ENCODE results near the gene OGFOD1.

OGFOD1 gene
- 58.1 to 58.5 reads per million in 2 donors for total RNA-seq

GRCh38 chr16:56450986-56451752, at the start of gene OGFOD1, which contains the start of gene NUDT21:
TSS of gene OGFOD1 (plus strand) at chr16:56451554. CDS start at chr16:56451613, 59 bp downstream.
TSS of gene NUDT21 (minus strand) at chr16:56451332. CDS start at chr16:56451202, 130 bp downstream.
- DNase-seq, result peak; percentile 61

DNA sequence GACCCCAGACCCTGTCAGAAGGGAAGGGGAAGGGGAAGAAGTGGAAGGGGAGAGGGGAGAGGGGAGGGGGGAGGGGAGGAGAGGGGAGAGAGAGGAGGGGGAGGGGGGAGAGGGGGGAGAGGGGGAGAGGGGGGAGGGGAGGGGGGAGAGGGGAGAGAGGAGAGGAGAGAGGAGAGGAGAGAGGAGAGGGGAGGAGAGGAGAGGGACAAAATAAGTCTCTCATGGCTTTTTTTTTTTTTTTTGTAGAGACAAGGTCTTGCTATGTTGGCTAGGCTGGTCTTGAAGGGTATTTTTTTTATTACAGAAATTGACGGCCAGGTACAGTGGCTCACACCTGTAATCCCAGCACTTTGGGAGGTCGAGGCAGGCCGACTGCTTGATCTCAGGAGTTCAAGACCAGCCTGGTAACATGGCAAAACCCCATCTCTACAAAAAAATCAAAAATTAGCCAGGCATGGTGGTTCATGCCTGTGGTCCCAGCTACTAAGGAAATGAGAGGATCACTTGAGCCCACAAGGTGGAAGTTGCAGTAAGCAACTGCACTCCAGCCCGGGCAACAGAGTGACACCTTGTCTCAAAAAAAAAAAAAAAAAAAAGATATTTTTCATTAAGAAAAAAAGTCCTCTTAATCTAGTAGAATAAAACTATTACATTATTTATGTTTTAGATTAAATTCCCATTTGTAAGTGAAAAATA, 45.2 kb upstream of the OGFOD1 start:
- no peak for DNase-seq

GRCh38 chr16:56408379-56409098, 42.8 kb upstream of the OGFOD1 start:
- no peak for DNase-seq

DNA sequence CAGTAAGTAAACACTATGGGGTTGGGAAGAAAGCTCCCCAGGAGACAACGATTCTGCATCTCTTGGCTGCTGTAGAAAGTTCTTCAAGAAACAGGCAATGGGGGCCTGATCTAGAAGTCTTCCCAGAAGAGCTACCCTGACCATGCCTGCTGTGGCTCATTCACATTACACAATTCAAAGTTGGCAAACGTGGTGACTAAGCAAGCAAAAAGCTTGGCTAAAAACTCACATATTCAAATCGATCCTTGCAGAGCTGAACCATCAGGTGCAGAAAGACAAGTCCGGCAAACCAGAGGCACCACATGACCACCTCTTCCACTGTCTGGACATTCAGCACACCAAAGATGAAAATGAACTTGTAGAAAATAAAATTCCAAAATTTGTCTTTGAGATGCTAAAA, 42.2 kb upstream of the OGFOD1 start:
- no peak for DNase-seq

DNA sequence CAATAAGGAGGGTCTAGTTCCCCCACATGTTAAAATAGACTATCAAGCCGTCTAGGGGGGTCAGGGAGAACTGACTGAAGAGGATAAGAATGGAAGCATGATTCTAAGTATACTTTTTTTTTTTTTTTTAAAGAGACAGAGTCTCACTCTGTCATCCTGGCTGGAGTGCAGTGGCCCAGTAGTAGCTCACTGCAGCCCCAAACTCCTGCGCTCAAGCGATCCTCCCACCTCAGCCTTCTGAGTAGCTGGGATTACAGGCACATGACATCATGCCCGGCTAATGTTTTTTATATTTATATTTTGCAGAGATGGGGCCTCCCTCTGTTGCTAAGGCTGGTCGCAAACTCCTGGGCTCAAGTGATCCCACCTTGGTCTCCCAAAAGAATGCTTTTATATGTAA, 40.2 kb upstream of the OGFOD1 start:
- DNase-seq, result no peak

GRCh38 chr16:56411624-56412023, 39.7 kb upstream of the OGFOD1 start:
- no peak for DNase-seq

DNA sequence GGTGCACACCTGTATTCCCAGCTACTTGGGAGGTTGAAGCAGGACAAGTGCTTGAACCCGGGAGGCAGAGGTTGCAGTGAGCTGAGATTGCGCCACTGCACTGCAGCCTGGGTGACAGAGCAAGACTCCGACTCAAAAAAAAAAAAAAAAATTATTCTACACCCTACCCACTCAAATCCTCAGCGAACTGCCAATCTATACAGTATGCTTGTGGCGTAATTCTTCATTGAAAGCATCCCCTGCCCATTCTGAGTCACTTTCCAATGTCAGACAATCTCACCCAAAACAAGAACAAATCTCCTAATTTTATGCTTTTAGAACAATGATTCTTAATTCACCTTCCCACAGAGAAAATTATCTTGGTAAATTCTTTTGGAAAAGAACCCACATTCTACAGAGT, 38.0 kb upstream of the OGFOD1 start:
- no peak for DNase-seq

GRCh38 chr16:56414366-56414765, 37.0 kb upstream of the OGFOD1 start:
- DNase-seq, result no peak

- DNase-seq, result no peak
Observed at GRCh38 chr16:56415875-56416274, 35.5 kb upstream of the OGFOD1 start.

DNA sequence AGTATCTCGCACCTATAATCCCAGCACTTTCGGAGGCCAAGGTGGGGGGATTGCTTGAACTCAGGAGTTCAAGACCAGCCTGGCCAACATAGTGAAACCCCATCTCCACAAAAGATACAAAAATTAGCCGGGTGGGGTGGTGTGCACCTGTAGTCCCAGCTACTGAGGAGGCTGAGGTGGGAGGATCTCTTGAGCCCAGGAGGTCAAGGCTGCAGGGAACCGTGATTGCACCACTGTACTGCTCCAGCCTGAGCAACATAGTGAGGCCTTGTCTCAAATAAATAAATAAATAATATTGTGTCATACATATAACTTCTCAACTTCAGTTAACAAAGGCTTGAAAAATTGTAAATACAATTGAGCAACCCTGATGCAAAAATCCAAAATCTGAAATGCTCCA, 34.2 kb upstream of the OGFOD1 start:
- DNase-seq, result no peak

GRCh38 chr16:56419740-56420548, 31.4 kb upstream of the OGFOD1 start:
- no peak for DNase-seq

GRCh38 chr16:56420613-56421012, 30.7 kb upstream of the OGFOD1 start:
- DNase-seq, result no peak

DNA sequence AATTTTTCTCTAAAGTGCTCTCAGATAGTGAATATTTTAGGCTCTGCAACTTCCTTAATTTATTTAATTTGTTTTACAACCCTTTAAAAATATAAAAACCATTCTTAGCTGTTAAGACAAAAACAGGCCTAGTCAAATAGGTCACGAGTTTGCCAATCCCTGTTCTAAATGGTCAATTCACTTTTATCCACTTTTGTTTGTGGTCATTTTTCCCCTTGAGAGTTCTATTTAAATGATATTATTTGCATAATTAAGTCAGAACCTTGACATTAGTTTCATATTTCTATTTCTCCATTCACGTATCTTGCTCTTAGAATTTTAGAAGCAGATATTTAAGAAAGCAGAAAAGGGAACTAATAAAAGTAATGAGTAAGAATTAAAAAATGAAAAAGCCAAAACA, 30.0 kb upstream of the OGFOD1 start:
- DNase-seq, result no peak

GRCh38 chr16:56421976-56422669, 29.2 kb upstream of the OGFOD1 start:
- DNase-seq, result no peak

DNA sequence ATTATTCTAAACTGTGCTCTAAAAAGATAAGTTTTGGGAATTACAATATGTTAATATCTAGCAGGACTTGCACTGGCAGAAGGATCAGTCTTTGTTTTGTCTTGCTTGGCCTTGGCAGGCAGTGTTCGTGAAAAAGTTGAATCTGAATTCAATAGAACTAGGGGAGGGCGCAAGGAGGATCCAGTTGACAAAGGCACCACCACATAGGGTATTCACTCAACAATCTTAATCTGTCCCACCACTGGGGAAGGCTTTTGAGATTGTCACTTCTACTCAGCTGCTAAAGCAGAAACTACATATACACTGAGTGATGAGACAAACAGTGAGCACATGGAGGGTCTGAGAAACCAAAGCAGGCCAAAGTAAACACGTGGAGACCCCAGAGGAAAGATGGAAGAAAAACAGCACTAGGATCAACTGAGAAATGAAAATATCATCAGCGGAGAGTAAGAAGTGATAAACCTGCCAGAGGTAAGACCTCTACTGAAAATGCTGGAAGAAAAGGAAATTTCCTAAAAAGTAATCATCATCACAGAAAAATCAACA, 28.4 kb upstream of the OGFOD1 start:
- DNase-seq, result no peak

- no peak for DNase-seq
Observed at GRCh38 chr16:56423584-56424403, 27.6 kb upstream of the OGFOD1 start.

DNA sequence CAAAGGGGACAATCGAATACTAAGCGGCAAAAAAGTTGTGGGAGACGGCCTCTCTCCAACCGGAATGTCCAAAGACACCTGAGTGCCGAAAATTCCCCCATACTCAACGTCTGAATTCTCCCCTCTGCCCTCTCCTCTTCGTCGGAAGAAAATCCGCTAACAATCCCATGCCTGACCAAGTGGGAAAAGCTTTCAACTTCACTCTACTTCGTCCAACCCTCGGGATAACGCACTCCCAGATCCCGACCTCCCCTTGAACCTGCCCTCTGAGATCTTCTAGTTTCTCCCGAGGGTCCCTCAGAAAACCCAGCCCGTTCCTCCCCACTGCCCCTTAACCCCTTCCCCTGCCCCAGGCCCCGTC, 27.0 kb upstream of the OGFOD1 start:
- DNase-seq, result no peak

GRCh38 chr16:56424791-56425438, 26.4 kb upstream of the OGFOD1 start:
- DNase-seq, result peak; percentile 33

DNA sequence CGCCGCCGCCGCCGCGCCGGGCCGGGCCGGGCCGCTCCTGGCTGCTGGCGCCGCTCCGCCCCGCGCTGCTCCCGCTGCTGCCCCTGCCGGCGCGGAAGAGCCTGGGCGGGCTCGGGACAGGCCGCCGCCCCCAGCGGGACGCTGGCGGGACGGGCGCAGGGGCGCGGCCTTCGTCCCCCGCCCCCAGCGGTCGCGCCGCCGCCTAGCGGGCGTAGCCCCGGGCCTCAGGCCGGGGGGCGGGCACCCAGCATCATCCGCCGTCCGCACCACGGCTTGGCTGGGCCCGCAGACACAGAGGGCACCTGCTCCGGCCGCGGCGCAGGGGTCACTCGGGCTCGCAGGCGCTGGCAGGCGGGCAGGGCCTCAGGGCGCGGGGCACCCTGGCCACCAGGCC, 25.9 kb upstream of the OGFOD1 start, which contains the start of gene AMFR:
TSS of gene AMFR (minus strand) at position 107 of the 394 bp plus-strand sequence. CDS start 218 bp downstream, outside the sequence.
- DNase-seq, result peak; percentile 58

GRCh38 chr16:56426585-56426984, 24.8 kb upstream of the OGFOD1 start:
- no peak for DNase-seq
